HG03571 (cell line): ENCODE results near the gene TSR3.

Experiments used
- ATAC-seq: cut with Tn5 transposase; IDR thresholded peaks from one replicate; pipeline ENCODE4 v1.9.1; 2021; ENCODE audit not compliant: unreplicated experiment

Gene TSR3

DNA sequence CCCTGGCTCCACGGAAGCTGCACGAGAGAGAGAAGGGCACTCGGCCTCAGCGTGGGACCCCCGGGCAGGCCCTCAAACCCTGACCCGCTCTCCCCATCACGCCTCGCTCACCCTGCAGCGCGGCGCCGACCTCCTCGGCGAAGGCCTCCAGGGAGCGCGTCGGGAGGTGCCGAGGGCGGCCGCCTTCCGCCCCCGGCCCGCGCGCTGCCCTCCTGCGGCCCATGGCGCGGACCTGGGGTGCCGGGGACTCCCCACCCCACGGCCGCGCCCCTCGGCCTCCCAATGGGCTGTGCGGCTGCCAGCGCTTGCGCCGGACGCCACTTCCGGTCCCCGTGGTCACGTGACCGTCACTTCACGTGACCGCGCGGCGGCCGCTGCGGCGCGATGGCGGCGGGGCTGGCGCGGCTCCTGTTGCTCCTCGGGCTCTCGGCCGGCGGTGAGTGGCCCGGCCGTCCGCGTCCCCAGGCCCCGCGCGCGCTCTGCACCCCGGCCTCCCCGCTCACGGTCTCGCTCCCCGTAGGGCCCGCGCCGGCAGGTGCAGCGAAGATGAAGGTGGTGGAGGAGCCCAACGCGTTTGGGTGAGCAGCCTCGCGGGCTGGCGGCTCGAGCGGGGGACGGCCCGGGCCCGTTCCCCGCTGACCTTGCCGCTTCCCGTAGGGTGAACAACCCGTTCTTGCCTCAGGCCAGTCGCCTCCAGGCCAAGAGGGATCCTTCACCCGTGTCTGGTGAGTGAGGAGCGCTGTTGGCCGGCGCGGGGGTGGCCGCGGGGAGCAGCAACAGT lies at the start of gene TSR3, which contains the start of gene GNPTG:
TSS of gene TSR3 (minus strand) at position 297 of the 781 bp plus-strand sequence. CDS start at position 223, 74 bp downstream.
TSS of gene GNPTG (plus strand) at position 350 of the 781 bp plus-strand sequence. CDS start at position 385, 35 bp downstream.
- ATAC-seq = peak; percentile 74

DNA sequence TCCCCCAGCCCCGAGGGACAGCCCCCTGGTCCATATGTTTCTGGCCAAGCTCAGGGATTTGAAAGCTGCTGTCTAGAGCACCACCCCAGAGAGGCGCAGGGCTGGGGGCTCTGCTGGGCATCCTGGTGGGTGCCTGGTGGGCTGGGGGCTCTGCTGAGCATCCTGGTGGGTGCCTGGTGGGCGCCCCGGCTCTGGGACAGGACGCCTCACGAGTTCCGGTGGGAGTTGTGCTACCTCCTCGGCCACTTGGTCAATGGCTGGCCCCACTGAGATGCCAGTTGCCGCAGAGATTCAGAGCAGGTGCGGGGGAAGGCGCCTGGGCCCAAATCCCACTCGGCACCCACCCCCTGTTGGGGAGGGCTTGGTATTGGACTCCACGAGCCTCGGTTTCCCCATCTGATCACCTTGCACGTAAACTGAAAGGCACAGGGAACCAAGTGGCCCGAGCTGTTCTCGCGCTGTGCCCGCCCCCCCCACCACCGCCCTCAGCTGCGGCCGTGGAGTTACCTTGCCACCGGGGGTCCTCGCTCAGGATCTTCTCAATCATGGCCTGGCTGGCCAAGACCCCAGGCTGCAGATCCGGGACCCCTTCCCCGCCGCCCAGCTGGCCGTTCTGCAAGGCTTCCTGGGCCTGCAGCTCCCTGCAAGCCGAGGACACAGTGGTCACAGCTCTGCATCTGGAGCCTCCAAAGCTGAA lies 49.5 kb upstream of the TSR3 start:
- no peak for ATAC-seq

DNA sequence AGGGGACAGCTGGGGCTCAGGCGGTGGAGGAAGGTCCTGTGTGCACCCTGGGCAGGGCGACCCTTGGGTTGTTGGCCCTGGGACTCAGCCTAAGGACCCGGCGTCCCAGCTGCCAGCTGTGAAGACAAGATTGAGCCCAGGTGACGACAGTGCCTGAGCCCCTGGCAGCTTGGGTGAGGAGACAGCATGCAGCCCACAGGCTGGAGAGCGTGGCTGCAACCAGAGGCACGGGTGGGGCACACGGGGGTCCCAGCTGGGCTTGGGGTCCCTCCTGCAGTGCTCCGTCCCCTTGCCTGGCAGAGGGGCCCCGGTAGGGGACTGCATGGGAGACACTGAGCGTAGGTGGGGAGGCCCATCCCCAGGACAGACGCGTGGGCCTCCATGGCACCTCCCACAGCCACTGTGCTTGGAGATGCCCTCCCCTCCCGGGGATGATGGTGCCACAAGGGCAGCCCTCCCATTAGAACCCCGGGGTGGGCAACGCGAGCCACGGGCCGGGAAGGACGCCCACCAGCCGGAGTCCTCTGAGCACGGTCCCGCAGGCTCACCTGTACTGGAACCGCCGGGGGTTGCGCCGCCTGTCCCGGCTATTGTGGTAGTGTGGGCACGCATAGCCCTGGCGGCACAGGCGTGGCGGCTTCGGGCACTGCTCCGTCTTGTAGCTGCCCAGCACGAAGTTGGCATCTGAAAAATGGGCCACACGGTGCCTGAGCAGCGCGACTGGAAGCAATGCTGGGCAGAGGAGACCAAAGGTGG lies 47.3 kb upstream of the TSR3 start:
- ATAC-seq = no peak

DNA sequence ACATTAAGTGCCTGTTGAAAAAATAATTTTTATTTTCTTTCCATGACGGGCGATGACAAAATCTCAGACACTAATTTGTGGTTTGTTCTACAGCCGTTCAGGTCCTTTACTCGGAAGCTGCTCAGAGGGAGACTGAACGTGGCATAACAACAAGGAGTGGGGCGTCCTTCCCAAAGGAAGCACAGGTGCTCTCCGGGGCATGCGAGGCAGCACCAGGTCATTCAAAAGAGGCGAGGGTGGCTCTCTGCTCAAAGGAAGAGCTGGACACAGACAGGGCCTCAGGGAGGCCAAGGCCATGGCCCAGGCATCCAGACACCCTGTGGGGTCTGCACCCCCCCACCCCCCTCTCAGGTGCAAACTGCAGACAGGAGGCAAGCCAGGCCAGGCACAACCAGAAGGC lies 46.7 kb upstream of the TSR3 start:
- no peak for ATAC-seq

DNA sequence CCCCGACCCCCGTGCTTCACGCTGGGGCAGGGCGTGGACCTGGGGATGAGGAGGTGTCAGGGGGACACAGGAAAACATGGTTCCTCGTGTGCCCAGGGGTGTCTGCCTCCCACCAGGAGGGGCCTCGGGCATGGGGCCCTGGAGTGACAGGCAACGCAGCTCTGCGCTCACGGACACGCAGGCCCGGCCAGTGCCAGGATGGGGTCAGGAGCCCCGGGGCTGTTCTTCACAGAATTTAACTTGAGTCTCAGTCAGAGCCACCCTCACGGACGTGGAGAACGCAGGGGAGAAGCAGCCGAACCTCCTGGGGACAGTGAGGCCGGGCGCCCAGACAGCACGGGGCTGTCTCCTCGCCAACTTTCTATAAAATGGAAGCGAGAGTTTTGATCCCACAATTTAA lies 46.1 kb upstream of the TSR3 start:
- no peak for ATAC-seq

DNA sequence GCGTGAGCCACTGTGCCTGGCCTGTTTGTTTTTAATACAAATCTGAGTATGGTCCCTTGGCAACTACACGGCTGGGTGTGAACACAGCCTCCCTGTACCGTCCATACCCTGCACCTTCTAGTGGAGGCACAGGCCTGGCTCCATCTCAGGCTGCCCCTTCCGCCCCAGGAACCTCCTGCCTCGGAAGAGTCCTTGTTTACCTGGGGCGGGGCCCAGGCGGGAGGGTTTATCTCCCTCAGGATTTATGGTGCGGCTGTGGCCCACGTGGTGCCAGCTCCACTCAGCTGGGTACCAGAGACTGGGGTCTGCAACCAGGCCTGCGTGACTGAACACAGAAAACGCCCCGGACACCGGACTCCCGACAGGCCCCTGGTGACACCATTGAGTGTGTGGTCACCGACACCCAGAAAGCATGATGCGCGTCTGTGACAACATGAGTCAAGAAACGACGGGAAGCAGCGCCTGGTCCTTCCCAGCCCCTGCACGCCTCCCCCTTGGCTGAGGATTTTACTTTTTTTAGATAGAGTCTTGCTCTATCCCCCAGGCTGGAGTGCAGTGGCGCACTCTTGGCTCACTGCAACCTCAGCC lies 43.9 kb upstream of the TSR3 start:
- no peak for ATAC-seq

DNA sequence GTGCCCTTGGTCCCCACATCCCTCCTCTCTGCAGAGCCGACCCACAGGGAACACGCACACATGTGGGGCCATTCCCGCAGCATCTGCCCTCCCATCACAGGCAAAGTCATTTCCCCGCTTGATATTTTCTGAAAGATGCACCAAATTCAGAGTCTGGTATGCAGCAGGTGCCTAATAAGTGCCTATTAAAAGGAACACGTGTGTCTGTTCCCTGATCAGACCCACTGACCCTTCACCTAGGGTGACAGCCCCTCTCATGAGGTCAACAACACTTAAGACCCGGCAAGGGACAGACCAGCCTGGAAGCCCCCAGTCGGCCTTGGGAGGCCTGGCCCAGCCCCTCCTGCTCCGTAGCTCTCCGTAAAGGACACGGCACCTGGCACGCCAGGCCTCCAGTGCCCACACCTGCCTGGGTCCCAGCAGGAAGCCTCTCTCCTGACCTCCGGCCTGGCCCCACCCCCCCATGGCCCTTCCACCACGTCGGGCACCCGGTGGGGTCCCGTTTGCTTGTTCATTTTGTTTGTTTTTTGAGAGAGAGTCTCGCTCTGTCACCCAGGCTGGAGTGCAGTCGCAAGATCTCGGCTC lies 42.8 kb upstream of the TSR3 start:
- ATAC-seq = no peak

DNA sequence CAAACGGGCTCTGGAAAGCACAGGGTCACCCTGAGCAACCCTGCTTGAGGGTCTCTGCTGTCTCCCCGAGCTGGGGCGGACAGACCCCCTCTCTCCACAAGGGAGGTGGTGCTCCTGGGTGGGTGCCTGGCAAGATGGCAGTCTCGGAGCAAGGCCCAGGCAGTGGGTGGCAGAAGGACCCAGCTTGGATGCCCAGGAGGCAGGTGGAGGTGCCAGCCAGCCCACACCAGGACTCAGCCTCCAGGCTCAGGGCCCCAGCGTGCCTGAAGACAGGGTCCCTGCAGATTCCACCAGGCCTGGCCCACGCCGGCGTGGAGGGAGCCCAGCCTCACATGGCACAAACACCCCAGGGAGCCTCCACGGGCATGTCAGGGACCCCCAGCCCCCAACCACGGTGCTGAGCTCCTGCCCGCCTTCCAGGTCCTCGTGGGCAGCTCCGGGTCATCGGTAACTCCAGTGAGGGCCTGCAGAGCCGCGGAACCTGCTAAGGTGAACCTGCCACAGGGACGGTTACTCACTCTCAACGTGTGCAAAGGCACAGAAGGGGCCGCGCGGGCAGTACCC lies 42.0 kb upstream of the TSR3 start:
- ATAC-seq = no peak

DNA sequence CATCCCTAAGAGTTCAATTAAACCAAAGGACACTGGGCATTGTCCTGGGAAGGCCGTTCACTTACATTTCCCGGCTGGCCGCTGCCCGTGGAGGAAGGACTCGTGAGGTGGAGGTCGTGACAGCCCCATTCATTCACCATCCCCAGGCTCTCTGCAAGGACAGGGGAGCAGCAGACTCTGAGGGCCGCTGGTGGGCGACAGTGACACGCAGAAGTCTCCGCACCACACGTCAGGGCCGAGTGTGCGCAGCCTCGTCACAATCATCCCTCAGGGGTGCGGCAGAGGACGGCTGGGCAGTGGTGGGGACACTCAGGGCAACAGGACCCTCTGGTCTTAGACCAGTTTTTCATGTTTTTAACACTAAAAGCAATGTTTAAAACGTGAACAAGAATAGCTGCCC lies 41.1 kb upstream of the TSR3 start:
- ATAC-seq = no peak

DNA sequence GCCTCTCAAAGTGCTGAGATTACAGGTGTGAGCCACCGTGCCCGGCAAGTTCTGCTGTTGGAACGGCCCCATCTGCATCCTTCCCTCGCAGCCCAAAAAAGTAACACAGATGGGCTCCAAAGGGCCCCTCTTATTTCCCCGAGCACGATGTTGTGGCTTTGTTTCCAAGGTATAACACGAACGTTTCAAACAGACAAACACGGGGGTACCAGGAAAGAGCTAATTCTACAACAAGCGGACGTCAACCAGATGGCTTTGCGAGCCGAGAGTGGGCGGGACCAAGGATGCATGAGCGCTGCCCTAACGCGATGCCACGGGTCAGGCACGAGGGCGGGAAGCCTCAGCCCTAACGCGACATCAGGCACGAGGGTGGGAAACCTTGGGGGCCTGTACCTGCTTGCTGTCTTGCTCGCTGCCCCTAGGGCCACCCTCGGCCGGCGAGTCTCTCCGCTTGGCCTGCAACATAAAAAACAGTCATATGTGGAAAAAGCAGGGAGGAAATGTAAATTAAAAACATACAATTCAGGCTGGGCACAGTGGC lies 38.6 kb upstream of the TSR3 start:
- no peak for ATAC-seq

DNA sequence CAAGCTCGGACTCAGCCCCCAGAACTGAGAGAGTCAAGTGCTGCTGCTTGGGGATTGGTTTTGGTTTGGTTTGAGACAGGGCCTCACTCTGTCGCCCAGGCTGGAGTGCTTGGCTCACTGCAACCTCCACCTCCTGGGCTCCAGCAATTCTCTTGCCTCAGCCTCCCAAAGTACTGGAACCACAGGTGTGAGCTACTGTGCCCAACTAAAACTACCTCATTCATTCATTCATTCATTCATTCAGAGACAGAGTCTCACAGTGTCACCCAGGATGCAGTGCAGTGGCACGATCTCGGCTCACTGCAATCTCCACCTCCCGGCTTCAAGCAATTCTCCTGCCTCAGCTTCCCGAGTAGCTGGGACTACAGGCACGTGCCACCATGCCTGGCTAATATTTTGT lies 38.1 kb upstream of the TSR3 start:
- no peak for ATAC-seq

DNA sequence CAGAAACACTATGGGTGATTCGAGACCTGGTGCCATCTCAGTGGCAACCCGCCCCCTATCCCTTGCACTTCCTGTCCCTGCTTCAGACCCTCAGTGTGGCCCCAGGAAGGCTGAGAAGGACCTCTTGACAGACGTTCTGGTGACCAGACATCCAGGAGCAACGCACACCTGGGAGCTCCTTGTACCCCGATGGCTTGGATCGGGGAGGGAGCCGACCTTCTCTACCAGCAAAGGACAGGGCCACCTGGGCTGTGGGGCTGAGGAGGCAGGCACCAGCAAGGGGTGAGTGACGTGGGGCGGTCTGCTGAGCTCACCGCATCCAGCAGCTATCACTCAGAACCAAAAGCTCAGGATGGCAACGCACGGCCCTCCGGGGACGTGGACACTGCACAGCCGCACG lies 35.7 kb upstream of the TSR3 start:
- no peak for ATAC-seq

DNA sequence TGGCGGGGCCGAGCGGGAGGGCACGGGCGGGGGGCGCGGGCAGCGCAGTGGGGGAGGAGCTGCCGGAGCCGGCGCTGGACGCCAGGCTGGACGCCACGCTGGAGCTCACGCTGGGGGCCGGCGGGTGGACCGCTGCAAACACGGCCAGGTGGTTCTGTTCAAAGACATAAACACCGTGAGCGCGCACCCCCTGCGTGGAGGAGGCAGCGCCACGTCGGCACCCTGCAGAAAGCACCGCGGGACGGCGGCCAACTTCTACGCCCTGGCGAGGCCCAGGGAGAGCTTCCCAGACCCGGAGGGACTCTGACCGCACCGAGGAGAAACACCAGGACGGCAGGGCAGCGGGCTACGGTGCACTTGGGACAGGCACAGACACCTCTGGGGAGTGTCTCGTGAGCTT lies 33.6 kb upstream of the TSR3 start:
- ATAC-seq = no peak

DNA sequence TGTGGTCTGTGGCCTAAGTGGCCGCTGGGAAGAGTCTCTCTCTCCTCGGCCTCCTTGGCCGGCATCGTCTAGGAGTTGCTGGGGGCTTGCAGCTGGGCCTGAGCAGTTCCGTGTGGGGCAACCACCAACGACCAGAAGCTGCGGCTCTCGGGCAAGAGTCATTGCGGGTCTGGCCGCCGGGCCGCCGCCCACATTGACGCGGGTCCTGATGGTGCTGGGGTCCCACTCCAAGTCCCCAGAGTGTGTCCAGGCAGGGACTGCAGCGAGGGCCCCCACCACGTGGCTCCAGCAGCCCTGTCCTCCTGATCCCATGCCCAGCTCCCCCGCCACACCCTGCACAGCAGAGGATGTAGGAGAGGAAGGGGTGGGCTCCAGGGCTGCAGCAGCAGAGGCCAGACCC lies 31.9 kb upstream of the TSR3 start:
- no peak for ATAC-seq

DNA sequence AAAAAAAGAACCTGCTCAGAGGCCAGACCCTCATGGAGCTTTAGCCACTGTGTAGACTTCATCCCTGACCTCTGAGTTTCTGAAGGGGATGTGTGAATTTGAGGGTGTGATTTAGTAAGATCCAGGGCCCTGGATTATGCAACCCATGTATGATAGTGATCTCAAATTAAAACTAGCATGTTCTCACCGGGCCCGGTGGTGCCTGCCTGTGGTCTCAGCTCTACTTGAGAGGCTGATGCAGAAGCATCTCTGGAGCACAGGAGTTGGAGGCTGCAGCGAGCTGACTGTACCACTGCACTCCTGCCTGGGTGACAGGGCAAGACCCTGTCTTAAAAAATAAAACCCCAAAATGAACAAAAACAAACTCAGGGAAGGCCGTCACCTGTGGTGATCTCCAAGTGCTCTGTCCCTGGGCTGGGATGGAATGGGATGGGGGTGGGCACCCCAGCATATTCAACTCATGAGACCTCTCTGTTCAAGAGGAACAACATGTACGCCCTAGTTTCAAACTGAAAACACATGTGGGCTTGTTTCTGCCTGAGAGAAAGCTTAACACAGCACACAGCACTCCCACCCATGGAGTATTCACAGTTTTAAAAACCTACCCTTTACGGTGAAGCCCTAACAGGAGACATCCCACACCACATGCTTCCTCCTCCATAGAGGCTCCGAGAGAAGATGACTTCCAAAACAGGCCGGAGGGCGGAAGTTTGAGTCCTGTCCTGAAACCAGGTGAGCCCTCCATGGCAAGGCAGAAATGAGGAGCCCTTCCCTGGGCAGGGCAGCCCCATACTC lies 30.1 kb upstream of the TSR3 start:
- ATAC-seq = no peak

DNA sequence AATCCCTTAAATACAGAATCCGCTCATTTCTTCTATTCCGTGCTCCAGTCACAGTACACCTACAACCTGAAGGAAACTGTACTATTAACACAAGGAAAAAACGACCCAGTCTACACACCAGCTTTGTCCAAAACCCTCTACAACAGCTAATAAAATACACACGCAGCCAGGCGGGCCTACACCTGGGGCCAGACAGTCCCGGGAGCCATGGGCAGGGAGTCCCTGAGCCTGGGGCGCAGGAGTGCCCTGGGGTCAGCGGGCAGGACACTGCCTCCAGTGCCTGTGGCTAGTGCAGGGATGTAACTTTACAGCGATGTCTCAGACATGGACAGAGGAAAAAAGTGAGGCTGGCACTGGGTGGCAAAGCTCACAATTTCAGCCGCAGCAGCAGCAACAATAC lies 28.5 kb upstream of the TSR3 start:
- no peak for ATAC-seq

DNA sequence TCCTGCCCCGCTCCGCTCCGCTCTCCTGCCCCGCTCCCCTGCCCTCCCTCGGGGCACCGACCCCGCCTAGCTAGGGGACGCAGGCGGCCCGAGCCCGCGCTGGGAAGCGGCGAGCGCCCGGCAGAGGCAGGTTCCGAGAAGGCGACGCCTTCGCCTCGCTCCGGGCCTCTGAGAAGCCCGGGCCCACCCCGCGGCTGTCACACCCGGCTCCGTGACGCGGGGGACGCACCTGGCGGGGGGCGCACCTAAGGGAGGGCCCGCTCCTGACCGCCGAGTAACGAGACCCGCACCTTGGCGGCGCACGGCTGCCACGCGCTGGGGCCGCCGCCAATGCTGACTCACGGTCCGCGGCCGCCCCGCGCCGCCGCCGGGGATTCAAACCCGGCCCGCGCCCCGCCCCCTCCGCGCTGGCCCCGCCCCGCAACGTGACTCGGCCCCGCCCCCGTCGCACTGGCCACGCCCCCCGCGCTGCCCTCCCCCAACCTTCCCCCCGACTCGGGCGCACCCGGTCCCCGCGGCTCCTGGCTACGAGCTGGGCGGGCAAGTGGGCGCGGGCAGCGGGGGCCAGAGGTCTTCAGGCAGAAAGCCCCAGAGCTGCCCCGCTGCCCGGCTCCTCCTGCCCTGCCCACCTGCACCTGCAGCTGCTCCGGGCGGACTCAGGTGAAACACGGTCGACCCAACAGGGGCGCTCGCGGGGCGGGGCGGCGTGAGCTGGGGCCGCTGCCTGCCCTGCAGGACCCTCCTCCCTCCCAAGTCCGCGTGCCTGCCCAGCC lies 27.8 kb upstream of the TSR3 start:
- no peak for ATAC-seq

DNA sequence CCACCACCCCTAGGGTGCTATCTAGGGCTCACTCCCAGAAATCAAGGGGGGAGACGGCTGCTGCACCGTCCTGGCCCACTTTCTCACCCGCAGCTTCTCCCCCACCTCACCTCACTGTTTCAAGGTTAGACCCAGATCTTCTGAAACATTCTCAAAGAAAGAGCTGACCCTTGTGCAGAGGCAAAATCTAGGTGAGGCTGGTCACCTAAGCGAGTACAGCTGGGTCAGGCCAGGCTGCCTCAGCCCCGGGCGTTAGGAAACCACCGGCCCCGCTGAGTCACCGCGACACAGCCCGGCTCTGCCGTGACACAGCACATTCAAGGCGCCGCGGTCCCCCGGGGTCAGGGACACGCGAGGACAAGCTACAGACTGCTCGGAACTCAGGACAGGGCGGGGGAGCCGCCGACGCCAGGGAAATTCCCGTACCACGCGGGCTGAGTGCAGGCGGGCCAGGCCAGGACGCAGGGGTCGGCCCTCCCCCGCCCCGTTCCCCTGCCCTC lies 27.2 kb upstream of the TSR3 start:
- no peak for ATAC-seq
